Breast epithelium (tissue), 3 donors: ENCODE measurements around the gene GPR153.

Experiments
- POLR2A ChIP-seq: fragments of 450-650 bp; IDR thresholded peaks from one replicate; pipeline ENCODE4 v1.6.1; 2016; ENCODE audit warnings: antibody characterized with exemption, mild to moderate bottlenecking, moderate library complexity
- POLR2AphosphoS5 ChIP-seq, 3 donors: sonication (generic); formaldehyde crosslinking; IDR thresholded peaks; one replicate each; pipeline ENCODE4 v1.6.1; 2017; ENCODE audit warnings: antibody characterized with exemption in 3 of 3
- TF ChIP-seq, protein P1 (sequence below), 3 donors: fragments of 450-650 bp; IDR thresholded peaks; one replicate each; pipeline ENCODE4 v1.5.1; 2016 to 2017; ENCODE audit warnings: antibody characterized with exemption in 3 of 3, mild to moderate bottlenecking in 3 of 3, moderate library complexity in 3 of 3

- TF ChIP-seq, protein P1, sequence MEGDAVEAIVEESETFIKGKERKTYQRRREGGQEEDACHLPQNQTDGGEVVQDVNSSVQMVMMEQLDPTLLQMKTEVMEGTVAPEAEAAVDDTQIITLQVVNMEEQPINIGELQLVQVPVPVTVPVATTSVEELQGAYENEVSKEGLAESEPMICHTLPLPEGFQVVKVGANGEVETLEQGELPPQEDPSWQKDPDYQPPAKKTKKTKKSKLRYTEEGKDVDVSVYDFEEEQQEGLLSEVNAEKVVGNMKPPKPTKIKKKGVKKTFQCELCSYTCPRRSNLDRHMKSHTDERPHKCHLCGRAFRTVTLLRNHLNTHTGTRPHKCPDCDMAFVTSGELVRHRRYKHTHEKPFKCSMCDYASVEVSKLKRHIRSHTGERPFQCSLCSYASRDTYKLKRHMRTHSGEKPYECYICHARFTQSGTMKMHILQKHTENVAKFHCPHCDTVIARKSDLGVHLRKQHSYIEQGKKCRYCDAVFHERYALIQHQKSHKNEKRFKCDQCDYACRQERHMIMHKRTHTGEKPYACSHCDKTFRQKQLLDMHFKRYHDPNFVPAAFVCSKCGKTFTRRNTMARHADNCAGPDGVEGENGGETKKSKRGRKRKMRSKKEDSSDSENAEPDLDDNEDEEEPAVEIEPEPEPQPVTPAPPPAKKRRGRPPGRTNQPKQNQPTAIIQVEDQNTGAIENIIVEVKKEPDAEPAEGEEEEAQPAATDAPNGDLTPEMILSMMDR (IDR thresholded peaks at IDR 0.05) = no peak
- TF ChIP-seq POLR2AphosphoS5 (IDR thresholded peaks at IDR 0.05) = no peak
- TF ChIP-seq POLR2A = no peak
Measured at GRCh38 chr1:6271006-6271405, 10.1 kb upstream of the GPR153 start.
